Stomach (tissue), 9 donors: ENCODE measurements around the gene C1orf74. TPM values are rescaled to one million over a fixed set of nuclear protein-coding genes. Genes with fewer than 3 reads are reported as not detected.

Experiments
- DNase-seq, 2 donors: peaks; one replicate each; pipeline versions ENCODE4 v3.0.0 to v3.0.0-alpha.2; 2013 to 2019
- H3K27ac ChIP-seq, 5 donors: fragments of 200-600 bp in 4 of 5; sonication (generic) in 4 of 5; one replicate each; pipeline ENCODE4 v1.5.1; 2013 to 2019; ENCODE audit warnings: mild to moderate bottlenecking in 1 of 5, moderate library complexity in 1 of 5
- H3K27me3 ChIP-seq, 3 donors: fragments of 200-600 bp; sonication (generic); one replicate each; pipeline ENCODE4 v1.5.1; 2017 to 2019; ENCODE audit warnings: mixed run types in 1 of 3
- H3K36me3 ChIP-seq, 4 donors: fragments of 200-600 bp; sonication (generic); 1 replicate in 3 of 4; 2 replicates in 1 of 4; pipeline ENCODE4 v1.5.1; 2016 to 2019
- H3K4me1 ChIP-seq, 4 donors: fragments of 200-600 bp; sonication (generic); one replicate each; pipeline ENCODE4 v1.5.1; 2016 to 2019
- H3K4me3 ChIP-seq, 4 donors: fragments of 200-600 bp; sonication (generic) in 3 of 4; one replicate each; pipeline ENCODE4 v1.5.1; 2016 to 2019; ENCODE audit warnings: mild to moderate bottlenecking in 1 of 4
- H3K9me3 ChIP-seq, 4 donors: fragments of 200-600 bp; sonication (generic); one replicate each; pipeline ENCODE4 v1.5.1; 2016 to 2019
- EP300 ChIP-seq: sonication (generic); formaldehyde crosslinking; IDR thresholded peaks from one replicate; pipeline ENCODE4 v1.6.1; 2017; ENCODE audit warnings: antibody characterized with exemption
- POLR2A ChIP-seq, 4 donors: fragments of 450-650 bp; IDR thresholded peaks; one replicate each; pipeline ENCODE4 v1.6.1; 2016; ENCODE audit warnings: antibody characterized with exemption in 4 of 4, control low read depth in 2 of 4, mild to moderate bottlenecking in 1 of 4, moderate library complexity in 1 of 4
- POLR2AphosphoS5 ChIP-seq, 3 donors: sonication (generic); formaldehyde crosslinking; IDR thresholded peaks; one replicate each; pipeline ENCODE4 v1.6.1; 2016; ENCODE audit warnings: antibody characterized with exemption in 3 of 3
- WGBS, 5 donors: extraction: QIAGEN DNeasy Blood & Tissue Kit in 3 of 5; methylation state at CpG; one replicate each; pipeline versions ENCODE4 v1.1.5 to v1.1.7; 2013 to 2018; 5-methylcytosine and 5-hydroxymethylcytosine counted together
- intact Hi-C: fragments of 100-400 bp; cut with DNase I; formaldehyde crosslinking; loops from one replicate; pipeline ENCODE4 v1.15.1; 2023; ENCODE audit warnings: low total_unique reads
- polyA plus RNA-seq, 3 donors: library from polyadenylated mRNA; stranded (reverse); fragments of 200-250 nt; gene quantifications; one replicate each; pipeline ENCODE4 v1.2.3, GENCODE V29; 2013
- total RNA-seq, 5 donors: library from RNA; depleted of rRNA; stranded (reverse); fragments of >200 nt; gene quantifications; one replicate each; pipeline versions ENCODE4 v1.1.0 to v1.2.3, GENCODE V29; 2014 to 2016
- TF ChIP-seq, protein P1 (sequence below), 7 experiments: fragments of 450-650 bp in 4 of 7; fragments of 200-600 bp in 3 of 7; sonication (generic) in 3 of 7; IDR thresholded peaks; one replicate each; pipeline ENCODE4 v1.5.1; 2016 to 2019; ENCODE audit warnings: antibody characterized with exemption in 7 of 7, control low read depth in 2 of 7, mild to moderate bottlenecking in 1 of 7
- donor health status: healthy with polysubstance abuse.
- donor health status: Bipolar disorder and iron deficiency.
- donor health status: healthy.

Gene C1orf74
- total and polyA plus RNA-seq, 8 donors = 0.72 to 3.6 (median 1.5) TPM; not detected in 1

DNA sequence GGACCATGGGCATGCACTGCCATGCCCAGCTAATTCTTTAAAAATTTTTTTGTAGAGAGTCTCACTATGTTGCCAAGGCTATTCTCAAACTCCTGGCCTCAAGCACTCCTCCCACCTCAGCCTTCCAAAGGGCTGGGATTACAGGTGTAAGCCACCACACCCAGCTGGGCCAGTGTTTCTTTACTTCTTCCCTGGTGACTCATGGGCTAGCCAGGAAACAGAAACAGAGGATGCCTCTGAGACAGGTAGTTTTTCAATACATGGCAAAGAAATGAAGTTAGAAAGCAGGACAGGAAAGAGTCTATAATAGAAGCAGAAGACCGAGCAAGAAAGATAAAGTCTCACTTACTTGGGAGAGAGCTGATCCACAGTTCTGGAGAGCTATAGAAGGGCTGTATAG, 7.6 kb upstream of the C1orf74 start:
- DNase-seq = peak; percentile 38 to 48
- intact Hi-C loops = no loop called here
- Histone ChIP-seq H3K36me3 (peaks cover 4 to 75% (median 42%) of the 10 kb centered on the region in 4 donors), H3K4me3 (no peak overlapping the region), H3K27ac (peak overlapping the region; percentile 24 to 65 (median 61)), H3K4me1 (peaks cover 19 to 46% (median 37%) of the 10 kb centered on the region in 4 donors), H3K9me3 (no peaks in the 10 kb centered on the region), H3K27me3 (no peaks in the 10 kb centered on the region)
- 0 to 56% (median 45%) methylated on average over 1 of the region's 1 CpG for WGBS, 5 donors
- TF ChIP-seq POLR2AphosphoS5 (IDR thresholded peaks at IDR 0.05) (peak in 1 of 3 donors; percentile 39), POLR2A (IDR thresholded peaks at IDR 0.05) (no peak)

DNA sequence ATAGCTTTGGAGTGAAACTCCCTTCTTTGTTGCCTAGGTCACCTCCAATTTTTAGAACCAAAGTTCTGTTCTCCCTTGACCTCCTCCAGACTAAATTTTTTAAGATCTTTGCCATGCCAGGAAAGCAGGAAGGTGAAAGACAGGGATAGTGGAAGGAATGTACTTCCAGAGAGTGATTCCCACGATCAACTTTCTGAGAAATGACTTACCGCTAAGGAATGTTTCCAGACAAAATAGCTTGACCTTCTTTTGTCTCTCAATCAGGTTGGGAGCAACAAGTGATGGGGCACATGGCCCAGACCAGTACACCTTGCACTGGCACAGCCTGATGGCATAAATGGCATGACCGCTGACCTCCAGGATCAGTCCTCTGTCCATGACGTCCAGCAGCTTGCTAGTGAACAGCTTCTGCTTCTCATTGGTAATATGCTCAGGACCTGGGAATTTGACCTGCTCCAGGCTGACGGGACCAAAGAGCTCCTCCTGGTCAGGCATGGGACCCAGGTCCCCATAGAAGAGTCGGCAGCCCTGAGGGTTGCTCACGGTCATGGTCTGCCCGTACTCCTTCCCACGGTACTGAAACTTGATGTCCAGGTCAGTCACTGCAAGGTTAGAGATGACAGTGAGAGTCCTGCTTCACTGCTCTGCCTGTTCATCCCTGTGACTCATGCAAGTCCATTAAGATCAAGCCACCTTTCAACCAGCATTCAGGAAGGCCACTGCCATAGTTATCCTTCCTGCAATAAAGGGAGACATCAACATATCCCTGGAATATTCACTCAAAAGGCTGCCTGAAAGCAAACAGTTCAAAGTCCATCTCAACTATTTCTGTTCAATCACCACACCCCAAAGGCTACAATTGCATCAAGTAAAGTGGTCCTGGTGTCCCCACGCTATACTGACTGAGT, 6.2 kb upstream of the C1orf74 start:
- Histone ChIP-seq H3K36me3 (peaks cover 4 to 68% (median 40%) of the 10 kb centered on the region in 4 donors), H3K4me3 (no peak overlapping the region), H3K9me3 (no peaks in the 10 kb centered on the region), H3K27me3 (no peaks in the 10 kb centered on the region), H3K27ac (peak overlapping the region; percentile 1 to 64 (median 44)), H3K4me1 (peaks cover 28 to 57% (median 47%) of the 10 kb centered on the region in 4 donors)
- DNase-seq = peak in 1 of 2 donors; percentile 56
- intact Hi-C loops = no loop called here
- 84 to 87% (median 85%) methylated on average over 7 to 10 of the region's 10 CpGs for WGBS, 5 donors
- TF ChIP-seq EP300 (no peak), POLR2A (IDR thresholded peaks at IDR 0.05) (no peak), POLR2AphosphoS5 (IDR thresholded peaks at IDR 0.05) (no peak)
- TF ChIP-seq, protein P1, sequence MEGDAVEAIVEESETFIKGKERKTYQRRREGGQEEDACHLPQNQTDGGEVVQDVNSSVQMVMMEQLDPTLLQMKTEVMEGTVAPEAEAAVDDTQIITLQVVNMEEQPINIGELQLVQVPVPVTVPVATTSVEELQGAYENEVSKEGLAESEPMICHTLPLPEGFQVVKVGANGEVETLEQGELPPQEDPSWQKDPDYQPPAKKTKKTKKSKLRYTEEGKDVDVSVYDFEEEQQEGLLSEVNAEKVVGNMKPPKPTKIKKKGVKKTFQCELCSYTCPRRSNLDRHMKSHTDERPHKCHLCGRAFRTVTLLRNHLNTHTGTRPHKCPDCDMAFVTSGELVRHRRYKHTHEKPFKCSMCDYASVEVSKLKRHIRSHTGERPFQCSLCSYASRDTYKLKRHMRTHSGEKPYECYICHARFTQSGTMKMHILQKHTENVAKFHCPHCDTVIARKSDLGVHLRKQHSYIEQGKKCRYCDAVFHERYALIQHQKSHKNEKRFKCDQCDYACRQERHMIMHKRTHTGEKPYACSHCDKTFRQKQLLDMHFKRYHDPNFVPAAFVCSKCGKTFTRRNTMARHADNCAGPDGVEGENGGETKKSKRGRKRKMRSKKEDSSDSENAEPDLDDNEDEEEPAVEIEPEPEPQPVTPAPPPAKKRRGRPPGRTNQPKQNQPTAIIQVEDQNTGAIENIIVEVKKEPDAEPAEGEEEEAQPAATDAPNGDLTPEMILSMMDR (IDR thresholded peaks at IDR 0.05) = no peak

DNA sequence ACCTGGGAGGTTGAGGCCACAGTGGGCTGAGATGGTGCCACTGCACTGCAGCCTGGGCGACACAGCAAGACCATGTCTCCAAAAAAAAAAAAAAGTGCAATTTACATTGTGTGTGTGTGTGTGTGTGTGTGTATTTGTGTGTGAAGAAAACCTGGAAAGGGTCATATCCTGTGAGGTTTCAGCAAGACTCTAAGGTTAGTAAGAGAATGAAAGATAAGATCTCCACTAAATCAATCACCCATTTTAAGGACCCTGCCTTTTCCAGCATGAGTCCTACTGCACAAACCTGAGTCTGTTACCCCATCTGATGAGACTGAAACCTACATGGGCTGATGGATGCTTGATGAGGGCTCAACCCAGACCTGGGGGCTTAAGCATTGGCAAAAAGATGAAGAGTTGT, 4.9 kb upstream of the C1orf74 start:
- H3K27me3 ChIP-seq = no peaks in the 10 kb centered on the region
- intact Hi-C loops = no loop called here
- peaks cover 32 to 66% (median 54%) of the 10 kb centered on the region in 4 donors for H3K4me1 ChIP-seq
- no peak overlapping the region for H3K4me3 ChIP-seq
- TF ChIP-seq POLR2A (IDR thresholded peaks at IDR 0.05) (no peak), EP300 (no peak), POLR2AphosphoS5 (IDR thresholded peaks at IDR 0.05) (no peak)
- TF ChIP-seq, protein P1 (IDR thresholded peaks at IDR 0.05) = no peak
- peaks cover 0 to 55% (median 27%) of the 10 kb centered on the region in 4 donors for H3K36me3 ChIP-seq
- no peaks in the 10 kb centered on the region for H3K9me3 ChIP-seq
- DNase-seq = no peak
- peak overlapping the region in 3 of 5 donors; percentile 49 to 93 (median 85) for H3K27ac ChIP-seq
- WGBS, 5 donors = 76 to 94% (median 93%) methylated on average over 1 of the region's 1 CpG

DNA sequence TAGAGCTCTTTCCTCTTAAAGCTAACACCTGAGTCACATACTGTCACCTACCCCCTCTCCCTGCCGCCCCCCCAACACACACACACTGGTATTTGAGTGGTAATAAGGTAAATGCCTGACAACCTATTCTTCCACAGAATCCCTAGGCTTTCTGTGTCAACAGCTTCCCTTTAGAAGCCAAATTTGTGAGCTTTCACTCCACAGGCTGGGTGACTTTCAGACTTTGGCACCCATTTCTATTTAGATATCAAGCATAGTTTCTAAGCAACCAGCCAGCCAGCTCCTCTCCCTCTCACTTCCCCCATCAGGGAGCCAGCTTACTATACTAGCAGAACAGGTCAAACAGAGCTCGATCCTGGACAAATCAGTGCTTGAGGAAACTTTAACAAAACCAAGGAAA, 3.2 kb upstream of the C1orf74 start:
- Histone ChIP-seq H3K36me3 (peaks cover 0 to 41% (median 24%) of the 10 kb centered on the region in 4 donors), H3K4me1 (peaks cover 41 to 75% (median 65%) of the 10 kb centered on the region in 4 donors), H3K4me3 (no peak overlapping the region), H3K27ac (peak overlapping the region; percentile 69 to 93 (median 85)), H3K9me3 (no peaks in the 10 kb centered on the region), H3K27me3 (no peaks in the 10 kb centered on the region)
- WGBS, 5 donors = 19 to 38% (median 26%) methylated on average over 2 of the region's 2 CpGs
- intact Hi-C loops = no loop called here
- peak in 2 of 3 donors; percentile 13 to 64 for TF ChIP-seq POLR2AphosphoS5 (IDR thresholded peaks at IDR 0.05)
- TF ChIP-seq, protein P1 (IDR thresholded peaks at IDR 0.05) = no peak
- DNase-seq = peak; percentile 80 to 90
